Transverse colon (tissue), 4 donors: ENCODE results near the gene TAF11L11. TPM values are rescaled to one million over a fixed set of nuclear protein-coding genes. Genes with fewer than 3 reads are reported as not detected.
"Not testable (repeated sequence)": the region's sequence is repeated elsewhere in the genome, so short reads cannot be mapped to it uniquely, and the experiment has no call there.

Source experiments
- DNase-seq: peaks from one replicate; pipeline ENCODE4 v3.0.0-alpha.2; 2019
- H3K27ac ChIP-seq, 4 donors: fragments of 200-600 bp; sonication (generic); 2 replicates each; pipeline ENCODE4 v1.5.1; 2016 to 2018; ENCODE audit warnings: inconsistent platforms in 4 of 4
- H3K27me3 ChIP-seq: fragments of 200-600 bp; sonication (generic); 2 replicates; pipeline ENCODE4 v1.5.1; 2017; ENCODE audit warnings: inconsistent platforms
- H3K36me3 ChIP-seq, 4 donors: fragments of 200-600 bp; sonication (generic); 2 replicates each; pipeline ENCODE4 v1.5.1; 2017 to 2019; ENCODE audit warnings: inconsistent platforms in 4 of 4
- H3K4me1 ChIP-seq, 4 donors: fragments of 200-600 bp; sonication (generic); 2 replicates each; pipeline ENCODE4 v1.5.1; 2017 to 2020; ENCODE audit warnings: inconsistent platforms in 4 of 4
- H3K4me3 ChIP-seq, 4 donors: fragments of 200-600 bp; sonication (generic); 1 replicate in 1 of 4; 2 replicates in 3 of 4; pipeline versions ENCODE4 v1.5.1 to v1.6.1; 2017 to 2019; ENCODE audit warnings: inconsistent platforms in 4 of 4
- H3K9me3 ChIP-seq, 2 donors: fragments of 200-600 bp; sonication (generic); 2 replicates each; pipeline ENCODE4 v1.5.1; 2017 to 2019; ENCODE audit warnings: inconsistent platforms in 2 of 2
- CTCF ChIP-seq, 5 experiments: fragments of 200-600 bp in 3 of 5; fragments of 450-650 bp in 2 of 5; sonication (generic) in 3 of 5; IDR thresholded peaks; 1 replicate in 2 of 5; 2 replicates in 3 of 5; pipeline ENCODE4 v1.5.1; 2016 to 2017; ENCODE audit warnings: antibody characterized with exemption in 5 of 5, inconsistent platforms in 3 of 5, mild to moderate bottlenecking in 2 of 5, moderate library complexity in 1 of 5
- EP300 ChIP-seq: sonication (generic); formaldehyde crosslinking; IDR thresholded peaks from one replicate; pipeline ENCODE4 v1.6.1; 2017; ENCODE audit warnings: antibody characterized with exemption, low read depth
- POLR2A ChIP-seq: fragments of 450-650 bp; IDR thresholded peaks from one replicate; pipeline ENCODE4 v1.6.1; 2016; ENCODE audit warnings: antibody characterized with exemption, mild to moderate bottlenecking, moderate library complexity
- POLR2AphosphoS5 ChIP-seq, 3 donors: sonication (generic); formaldehyde crosslinking; IDR thresholded peaks; one replicate each; pipeline ENCODE4 v1.6.1; 2016; ENCODE audit warnings: antibody characterized with exemption in 3 of 3
- WGBS, 2 donors: methylation state at CpG; one replicate each; pipeline ENCODE4 v1.1.5; 2018; ENCODE audit warnings: low coverage in 1 of 2; 5-methylcytosine and 5-hydroxymethylcytosine counted together
- in situ Hi-C, 4 donors: fragments of 200-750 bp; cut with MboI; loops; one replicate each; pipeline versions ENCODE4 v1.15.0 to v1.15.1; 2017; ENCODE audit warnings: low sequenced_read_pairs in 3 of 4, low pct_ligation_motif_present in 1 of 4, low pct_unique_long_range_greater_than_20kb in 1 of 4
- intact Hi-C: fragments of 100-400 bp; cut with DNase I; formaldehyde crosslinking; loops from one replicate; pipeline ENCODE4 v1.15.1; 2023; ENCODE audit warnings: low total_unique reads
- total RNA-seq, 4 donors: library from RNA; depleted of rRNA; stranded (reverse); fragments of >200 nt; gene quantifications; one replicate each; pipeline ENCODE4 v1.1.0, GENCODE V29; 2016

TAF11L11 gene
- not detected for total RNA-seq

DNA sequence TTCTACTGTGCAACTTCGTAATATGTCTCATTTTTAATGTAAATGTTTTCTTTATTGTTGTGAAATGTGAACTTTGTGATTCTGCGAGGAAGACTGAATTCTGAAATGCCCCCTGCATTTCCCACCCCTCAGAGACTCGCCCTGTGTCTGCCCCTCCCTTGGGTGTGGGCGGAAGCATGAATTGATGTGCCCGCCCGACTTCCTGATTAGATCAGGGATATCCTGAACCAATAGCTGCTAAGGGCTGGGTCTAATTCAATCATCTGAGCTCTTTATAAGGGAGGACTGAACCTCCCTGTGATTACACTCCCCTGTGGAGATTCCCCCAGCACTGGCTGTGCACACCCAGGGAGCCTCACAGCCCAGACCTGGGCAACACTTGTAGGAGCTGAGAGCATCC, at the start of gene TAF11L11:
Gene TAF11L11, plus strand, starts transcription at position 304 of the 400 bp plus-strand sequence.
- intact Hi-C loops, H3K9me3 ChIP-seq, H3K36me3 ChIP-seq, H3K27ac ChIP-seq, H3K27me3 ChIP-seq, H3K4me1 ChIP-seq, DNase-seq, H3K4me3 ChIP-seq, in situ Hi-C loops: not testable (repeated sequence)
- 63 to 67% methylated on average over 1 to 6 of the region's 6 CpGs for WGBS, 2 donors

GRCh38 chr5:17585658-17586057, 18.3 kb upstream of the TAF11L11 start, which contains the start of gene TAF11L7:
Gene TAF11L7, minus strand, starts transcription at chr5:17585758.
- H3K27me3 ChIP-seq, H3K36me3 ChIP-seq, intact Hi-C loops, in situ Hi-C loops, H3K4me1 ChIP-seq, H3K9me3 ChIP-seq, H3K27ac ChIP-seq, DNase-seq, H3K4me3 ChIP-seq: not testable (repeated sequence)
- WGBS, 2 donors, result no CpG with 5 or more reads among the region's 16 CpGs

DNA sequence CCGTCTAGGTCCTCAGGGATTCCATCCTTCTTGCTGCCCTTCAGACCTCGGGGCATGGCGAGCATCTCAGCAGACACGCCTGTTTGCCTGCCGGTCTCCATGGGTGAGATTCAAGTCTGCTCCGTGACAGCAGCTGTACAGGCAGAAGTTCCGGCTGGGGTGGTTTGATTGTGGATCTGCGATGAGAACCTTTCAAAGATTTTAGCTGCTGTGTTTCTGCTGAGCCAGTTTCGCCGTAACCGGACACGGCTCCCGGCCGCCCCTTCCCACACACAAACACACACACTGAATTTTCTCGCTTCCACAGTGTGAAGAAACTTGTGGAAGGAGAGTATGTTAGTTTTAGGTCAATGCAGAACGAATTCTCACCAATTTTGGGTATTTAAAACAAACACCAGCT, 13.1 kb upstream of the TAF11L11 start, which contains the start of gene TAF11L8:
Gene TAF11L8, minus strand, starts transcription at position 101 of the 400 bp plus-strand sequence.
- H3K9me3 ChIP-seq, H3K36me3 ChIP-seq, H3K27ac ChIP-seq, in situ Hi-C loops, H3K4me1 ChIP-seq, intact Hi-C loops, DNase-seq, H3K27me3 ChIP-seq, H3K4me3 ChIP-seq: not testable (repeated sequence)
- WGBS, 2 donors, result no CpG with 5 or more reads among the region's 16 CpGs

- in situ Hi-C loops, intact Hi-C loops, H3K9me3 ChIP-seq, H3K4me3 ChIP-seq, H3K36me3 ChIP-seq, DNase-seq, H3K27me3 ChIP-seq, H3K27ac ChIP-seq, H3K4me1 ChIP-seq: not testable (repeated sequence)
- WGBS, 2 donors, result 90 to 100% methylated on average over 9 to 10 of the region's 15 CpGs
Measured at GRCh38 chr5:17594255-17594654, 9.7 kb upstream of the TAF11L11 start, which contains the start of gene TAF11L9. Gene TAF11L9, minus strand, starts transcription at chr5:17594394.

DNA sequence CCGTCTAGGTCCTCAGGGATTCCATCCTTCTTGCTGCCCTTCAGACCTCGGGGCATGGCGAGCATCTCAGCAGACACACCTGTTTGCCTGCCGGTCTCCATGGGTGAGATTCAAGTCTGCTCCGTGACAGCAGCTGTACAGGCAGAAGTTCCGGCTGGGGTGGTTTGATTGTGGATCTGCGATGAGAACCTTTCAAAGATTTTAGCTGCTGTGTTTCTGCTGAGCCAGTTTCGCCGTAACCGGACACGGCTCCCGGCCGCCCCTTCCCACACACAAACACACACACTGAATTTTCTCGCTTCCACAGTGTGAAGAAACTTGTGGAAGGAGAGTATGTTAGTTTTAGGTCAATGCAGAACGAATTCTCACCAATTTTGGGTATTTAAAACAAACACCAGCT, 6.3 kb upstream of the TAF11L11 start, which contains the start of gene TAF11L10:
Gene TAF11L10, minus strand, starts transcription at position 101 of the 400 bp plus-strand sequence.
- H3K9me3 ChIP-seq, H3K4me1 ChIP-seq, H3K27ac ChIP-seq, in situ Hi-C loops, DNase-seq, H3K27me3 ChIP-seq, intact Hi-C loops, H3K4me3 ChIP-seq, H3K36me3 ChIP-seq: not testable (repeated sequence)
- no CpG with 5 or more reads among the region's 15 CpGs for WGBS, 2 donors

DNA sequence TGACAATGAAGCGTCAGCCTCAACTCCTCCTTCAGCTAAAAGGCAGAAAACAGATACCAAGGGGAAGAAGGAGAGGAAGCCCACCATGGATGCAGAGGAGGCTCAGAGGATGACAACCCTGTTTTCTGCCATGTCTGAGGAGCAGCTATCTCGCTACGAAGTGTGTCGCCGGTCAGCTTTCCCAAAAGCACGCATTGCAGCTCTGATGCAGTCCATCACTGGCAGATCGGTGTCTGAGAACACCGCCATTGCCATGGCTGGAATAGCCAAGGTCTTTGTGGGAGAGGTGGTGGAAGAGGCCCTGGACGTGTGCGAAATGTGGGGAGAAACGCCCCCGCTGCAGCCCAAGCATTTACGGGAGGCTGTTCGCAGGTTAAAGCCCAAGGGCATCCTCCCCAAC, 968 bp downstream of the TAF11L11 start:
- no peak overlapping the region for H3K27ac ChIP-seq
- no peaks in the 10 kb centered on the region for H3K36me3 ChIP-seq
- TF ChIP-seq POLR2A (no peak), EP300 (no peak), POLR2AphosphoS5 (IDR thresholded peaks at IDR 0.05) (no peak), CTCF (IDR thresholded peaks at IDR 0.05) (no peak)
- in situ Hi-C loops, result no loop called here
- 94 to 95% methylated on average over 7 to 13 of the region's 14 CpGs for WGBS, 2 donors
- H3K4me3 ChIP-seq, result no peak overlapping the region
- no peaks in the 10 kb centered on the region for H3K27me3 ChIP-seq
- no peaks in the 10 kb centered on the region for H3K9me3 ChIP-seq
- H3K4me1 ChIP-seq, result no peaks in the 10 kb centered on the region
- DNase-seq, result no peak
- intact Hi-C loops, result no loop called here

GRCh38 chr5:17607461-17607860, 3.5 kb downstream of the TAF11L11 start:
- intact Hi-C loops, H3K36me3 ChIP-seq, H3K9me3 ChIP-seq, H3K4me3 ChIP-seq, H3K27me3 ChIP-seq, H3K27ac ChIP-seq, H3K4me1 ChIP-seq, DNase-seq, in situ Hi-C loops: not testable (repeated sequence)
- WGBS, 2 donors, result 88 to 94% methylated on average over 1 to 4 of the region's 4 CpGs

DNA sequence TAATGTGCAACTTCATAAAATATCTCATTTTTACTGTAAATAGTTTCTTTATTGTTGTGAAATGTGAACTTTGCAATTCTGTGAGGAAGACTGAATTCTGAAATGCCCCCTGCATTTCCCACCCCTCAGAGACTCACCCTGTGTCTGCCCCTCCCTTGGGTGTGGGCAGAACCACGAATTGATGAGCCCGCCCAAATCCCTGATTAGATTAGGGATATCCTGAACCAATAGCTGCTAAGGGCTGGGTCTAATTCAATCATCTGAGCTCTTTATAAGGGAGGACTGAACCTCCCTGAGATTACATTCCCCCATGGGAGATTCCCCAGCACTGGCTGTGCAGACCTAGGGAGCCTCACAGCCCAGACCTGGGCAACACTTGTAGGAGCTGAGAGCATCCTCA, 6.1 kb downstream of the TAF11L11 start, which contains the start of gene TAF11L12:
Gene TAF11L12, plus strand, starts transcription at position 301 of the 400 bp plus-strand sequence.
- H3K4me1 ChIP-seq, H3K36me3 ChIP-seq, intact Hi-C loops, H3K9me3 ChIP-seq, H3K27ac ChIP-seq, H3K27me3 ChIP-seq, in situ Hi-C loops, DNase-seq, H3K4me3 ChIP-seq: not testable (repeated sequence)
- 50 to 72% methylated on average over 2 of the region's 2 CpGs for WGBS, 2 donors
